ENCODE measurements around the gene RILPL2. TPM values are rescaled to one million over a fixed set of nuclear protein-coding genes. Genes with fewer than 3 reads are reported as not detected.

Gene RILPL2
- total and polyA plus RNA-seq, 12 donors: 1.5 to 3.5 (median 2.1) TPM

GRCh38 chr12:123389560-123390351, 46.7 kb downstream of the RILPL2 start:
- intact Hi-C loops (cut with DNase I): loop anchor here in 5 of 10 donors (5.0 to 10.0 kb wide), 6 partner anchors 43 to 193 kb away; partner anchors contain the start of genes RILPL1 (in 1 of the 5) and TMED2 (in 1 of the 5)
- H3K36me3 ChIP-seq: peaks cover 0 to 46% (median 26%) of the 10 kb centered on the region in 9 donors
- DNase-seq: peak; percentile 56 to 58
- peaks cover 8 to 57% (median 44%) of the 10 kb centered on the region in 9 donors for H3K4me1 ChIP-seq
- H3K4me3 ChIP-seq: peak overlapping the region; percentile 54 to 80 (median 70)
- no peaks in the 10 kb centered on the region for H3K9me3 ChIP-seq
- no peaks in the 10 kb centered on the region for H3K27me3 ChIP-seq
- peak; percentile 32 to 83 (median 70) for ATAC-seq
- peak in 2 of 9 donors; percentile 25 to 32 for TF ChIP-seq CTCF (IDR thresholded peaks at IDR 0.05)
- H3K27ac ChIP-seq: peak overlapping the region; percentile 52 to 96 (median 92)
- 2 to 5% methylated on average over 59 to 66 of the region's 66 CpGs for WGBS, 2 donors

GRCh38 chr12:123388951-123389559, 47.4 kb downstream of the RILPL2 start:
- WGBS, 2 donors: 0 to 1% methylated on average over 19 to 79 of the region's 102 CpGs
- H3K9me3 ChIP-seq: no peaks in the 10 kb centered on the region
- no peaks in the 10 kb centered on the region for H3K27me3 ChIP-seq
- DNase-seq (no peak), ATAC-seq (no peak)
- H3K27ac ChIP-seq: peak overlapping the region; percentile 55 to 97 (median 93)
- peak overlapping the region in 9 of 10 donors; percentile 68 to 80 (median 71) for H3K4me3 ChIP-seq
- no peak for TF ChIP-seq CTCF (IDR thresholded peaks at IDR 0.05)
- H3K36me3 ChIP-seq: peaks cover 0 to 39% (median 19%) of the 10 kb centered on the region in 9 donors
- intact Hi-C loops (cut with DNase I): loop anchor here in 2 of 10 donors (5.0 kb wide), 2 partner anchors 43 to 193 kb away; partner anchors contain the start of gene TMED2 (in 1 of the 2)
- H3K4me1 ChIP-seq: peaks cover 8 to 63% (median 49%) of the 10 kb centered on the region in 9 donors

GRCh38 chr12:123388177-123388950, 48.1 kb downstream of the RILPL2 start:
- 0% methylated on average over 32 to 49 of the region's 52 CpGs for WGBS, 2 donors
- ATAC-seq (peak; percentile 43 to 78 (median 65)), DNase-seq (peak; percentile 83 to 87)
- Histone ChIP-seq H3K27ac (peak overlapping the region; percentile 55 to 99 (median 94)), H3K9me3 (no peaks in the 10 kb centered on the region), H3K27me3 (no peaks in the 10 kb centered on the region), H3K36me3 (peaks cover 0 to 32% (median 15%) of the 10 kb centered on the region in 9 donors), H3K4me3 (peak overlapping the region; percentile 29 to 75 (median 60)), H3K4me1 (peaks cover 8 to 64% (median 50%) of the 10 kb centered on the region in 9 donors)
- intact Hi-C loops (cut with DNase I): loop anchor here in 2 of 10 donors (5.0 kb wide), 2 partner anchors 44 to 194 kb away; partner anchors contain the start of gene TMED2 (in 1 of the 2)
- peak in 6 of 9 donors; percentile 15 to 50 (median 30) for TF ChIP-seq CTCF (IDR thresholded peaks at IDR 0.05)
